ENCODE data around the gene RXRA. TPM values are rescaled to one million over a fixed set of nuclear protein-coding genes. Genes with fewer than 3 reads are reported as not detected.
A peak's percentile ranks its signal among the peaks of the same experiment; 100 is the strongest.

RXRA gene
- total and polyA plus RNA-seq, 4 experiments from 2014 or later = 1.0 to 11.9 (median 6.4) TPM

GRCh38 chr9:134331186-134332025 is 5.2 kb downstream of the RXRA start:
- peak in 1 of 5 donors; percentile 22 for DNase-seq
- no peak overlapping the region for H3K27ac ChIP-seq (ENCODE audit: low read depth, low read length)
- intact Hi-C loops (cut with micrococcal nuclease) = no loop called here
- Mint-ChIP-seq H3K27me3 (no peaks in the 10 kb centered on the region), H3K27ac (no peak overlapping the region), H3K4me1 (peaks cover 0 to 25% (median 7%) of the 10 kb centered on the region in 4 donors), H3K9me3 (no peaks in the 10 kb centered on the region), H3K36me3 (no peaks in the 10 kb centered on the region), H3K4me3 (no peak overlapping the region)
- ChIA-PET POLR2A (ENCODE audit: partially characterized antibody) (no interaction called here), CTCF (ENCODE audit: partially characterized antibody) (no interaction called here)
- H3K27me3 ChIP-seq (ENCODE audit: insufficient read depth, low read length) = no peaks in the 10 kb centered on the region
- H3K9me3 ChIP-seq (ENCODE audit: control insufficient read depth in 1 of 2, low read length in 2 of 2) = no peaks in the 10 kb centered on the region
- no peaks in the 10 kb centered on the region for H3K36me3 ChIP-seq (ENCODE audit: insufficient read depth, low read length)
- peaks cover 13% of the 10 kb centered on the region for H3K4me1 ChIP-seq (ENCODE audit: insufficient read depth, low read length)
- no peak overlapping the region for H3K4me3 ChIP-seq (ENCODE audit: low read length in 2 of 2)

- intact Hi-C loops (cut with micrococcal nuclease) = no loop called here
- Histone ChIP-seq H3K9me3 (ENCODE audit: control insufficient read depth in 1 of 2, low read length in 2 of 2) (no peaks in the 10 kb centered on the region), H3K36me3 (ENCODE audit: insufficient read depth, low read length) (no peaks in the 10 kb centered on the region), H3K4me1 (ENCODE audit: insufficient read depth, low read length) (peaks cover 10% of the 10 kb centered on the region), H3K4me3 (ENCODE audit: low read length in 2 of 2) (no peak overlapping the region), H3K27ac (ENCODE audit: low read depth, low read length) (no peak overlapping the region), H3K27me3 (ENCODE audit: insufficient read depth, low read length) (no peaks in the 10 kb centered on the region)
- Mint-ChIP-seq H3K4me3 (no peak overlapping the region), H3K9me3 (no peaks in the 10 kb centered on the region), H3K27ac (no peak overlapping the region), H3K36me3 (no peaks in the 10 kb centered on the region), H3K4me1 (peaks cover 0 to 23% (median 10%) of the 10 kb centered on the region in 4 donors), H3K27me3 (no peaks in the 10 kb centered on the region)
- DNase-seq = peak in 1 of 5 donors; percentile 18
- CTCF ChIA-PET (ENCODE audit: partially characterized antibody) = no interaction called here
- POLR2A ChIA-PET (ENCODE audit: partially characterized antibody) = no interaction called here
These were observed 6.0 kb downstream of the RXRA start for GRCh38 chr9:134332266-134332665.

GRCh38 chr9:134332841-134333233 is 6.6 kb downstream of the RXRA start:
- intact Hi-C loops (cut with micrococcal nuclease) = no loop called here
- no peak overlapping the region for H3K27ac Mint-ChIP-seq
- H3K4me3 Mint-ChIP-seq = no peak overlapping the region
- Histone ChIP-seq H3K4me3 (ENCODE audit: low read length in 2 of 2) (no peak overlapping the region), H3K4me1 (ENCODE audit: insufficient read depth, low read length) (peaks cover 4% of the 10 kb centered on the region), H3K27me3 (ENCODE audit: insufficient read depth, low read length) (no peaks in the 10 kb centered on the region), H3K36me3 (ENCODE audit: insufficient read depth, low read length) (no peaks in the 10 kb centered on the region), H3K9me3 (ENCODE audit: control insufficient read depth in 1 of 2, low read length in 2 of 2) (no peaks in the 10 kb centered on the region), H3K27ac (ENCODE audit: low read depth, low read length) (no peak overlapping the region)
- no peaks in the 10 kb centered on the region for H3K9me3 Mint-ChIP-seq
- peaks cover 0 to 22% (median 12%) of the 10 kb centered on the region in 4 donors for H3K4me1 Mint-ChIP-seq
- peak in 1 of 5 donors; percentile 27 for DNase-seq
- POLR2A ChIA-PET (ENCODE audit: partially characterized antibody) = no interaction called here
- CTCF ChIA-PET (ENCODE audit: partially characterized antibody) = no interaction called here
- no peaks in the 10 kb centered on the region for H3K36me3 Mint-ChIP-seq
- no peaks in the 10 kb centered on the region for H3K27me3 Mint-ChIP-seq

- ChIA-PET CTCF (ENCODE audit: partially characterized antibody) (no interaction called here), POLR2A (ENCODE audit: partially characterized antibody) (no interaction called here)
- Histone ChIP-seq H3K36me3 (ENCODE audit: insufficient read depth, low read length) (no peaks in the 10 kb centered on the region), H3K27ac (ENCODE audit: low read depth, low read length) (no peak overlapping the region), H3K4me3 (ENCODE audit: low read length in 2 of 2) (no peak overlapping the region), H3K27me3 (ENCODE audit: insufficient read depth, low read length) (no peaks in the 10 kb centered on the region), H3K4me1 (ENCODE audit: insufficient read depth, low read length) (no peaks in the 10 kb centered on the region), H3K9me3 (ENCODE audit: control insufficient read depth in 1 of 2, low read length in 2 of 2) (no peaks in the 10 kb centered on the region)
- Mint-ChIP-seq H3K27ac (no peak overlapping the region), H3K36me3 (no peaks in the 10 kb centered on the region), H3K9me3 (no peaks in the 10 kb centered on the region), H3K4me3 (no peak overlapping the region), H3K27me3 (no peaks in the 10 kb centered on the region), H3K4me1 (peaks cover 0 to 21% (median 11%) of the 10 kb centered on the region in 4 donors)
- peak in 1 of 5 donors; percentile 7 for DNase-seq
- intact Hi-C loops (cut with micrococcal nuclease) = no loop called here
These were observed 7.1 kb downstream of the RXRA start for GRCh38 chr9:134333234-134333873.

GRCh38 chr9:134333874-134334581 is 7.8 kb downstream of the RXRA start:
- peak in 1 of 5 donors; percentile 16 for DNase-seq
- H3K9me3 ChIP-seq (ENCODE audit: control insufficient read depth in 1 of 2, low read length in 2 of 2) = no peaks in the 10 kb centered on the region
- POLR2A ChIA-PET (ENCODE audit: partially characterized antibody) = no interaction called here
- no peaks in the 10 kb centered on the region for H3K4me1 ChIP-seq (ENCODE audit: insufficient read depth, low read length)
- H3K27ac ChIP-seq (ENCODE audit: low read depth, low read length) = no peak overlapping the region
- H3K4me3 Mint-ChIP-seq = no peak overlapping the region
- intact Hi-C loops (cut with micrococcal nuclease) = no loop called here
- H3K36me3 Mint-ChIP-seq = no peaks in the 10 kb centered on the region
- H3K4me3 ChIP-seq (ENCODE audit: low read length in 2 of 2) = no peak overlapping the region
- no peaks in the 10 kb centered on the region for H3K27me3 ChIP-seq (ENCODE audit: insufficient read depth, low read length)
- H3K36me3 ChIP-seq (ENCODE audit: insufficient read depth, low read length) = no peaks in the 10 kb centered on the region
- no peak overlapping the region for H3K27ac Mint-ChIP-seq
- CTCF ChIA-PET (ENCODE audit: partially characterized antibody) = no interaction called here
- H3K9me3 Mint-ChIP-seq = no peaks in the 10 kb centered on the region
- no peaks in the 10 kb centered on the region for H3K27me3 Mint-ChIP-seq
- peaks cover 0 to 21% (median 11%) of the 10 kb centered on the region in 4 donors for H3K4me1 Mint-ChIP-seq

- Mint-ChIP-seq H3K4me1 (peaks cover 0 to 19% (median 8%) of the 10 kb centered on the region in 4 donors), H3K36me3 (no peaks in the 10 kb centered on the region), H3K27me3 (no peaks in the 10 kb centered on the region), H3K9me3 (no peaks in the 10 kb centered on the region), H3K27ac (peak overlapping the region in 1 of 7 donors; percentile 82), H3K4me3 (no peak overlapping the region)
- no peaks in the 10 kb centered on the region for H3K36me3 ChIP-seq (ENCODE audit: insufficient read depth, low read length)
- H3K27ac ChIP-seq (ENCODE audit: low read depth, low read length) = no peak overlapping the region
- ChIA-PET POLR2A (ENCODE audit: partially characterized antibody) (no interaction called here), CTCF (ENCODE audit: partially characterized antibody) (no interaction called here)
- no peak overlapping the region for H3K4me3 ChIP-seq (ENCODE audit: low read length in 2 of 2)
- H3K27me3 ChIP-seq (ENCODE audit: insufficient read depth, low read length) = no peaks in the 10 kb centered on the region
- intact Hi-C loops (cut with micrococcal nuclease) = no loop called here
- H3K9me3 ChIP-seq (ENCODE audit: control insufficient read depth in 1 of 2, low read length in 2 of 2) = no peaks in the 10 kb centered on the region
- H3K4me1 ChIP-seq (ENCODE audit: insufficient read depth, low read length) = no peaks in the 10 kb centered on the region
- DNase-seq = no peak
These were observed 8.8 kb downstream of the RXRA start for GRCh38 chr9:134335061-134335460.

GRCh38 chr9:134335486-134336220 is 9.4 kb downstream of the RXRA start:
- DNase-seq = peak in 1 of 5 donors; percentile 30
- POLR2A ChIA-PET (ENCODE audit: partially characterized antibody) = no interaction called here
- no peak overlapping the region for H3K27ac Mint-ChIP-seq

More at GRCh38 chr9:134335486-134336220, 9.4 kb downstream of the RXRA start:
- Mint-ChIP-seq H3K36me3 (no peaks in the 10 kb centered on the region), H3K4me3 (no peak overlapping the region), H3K9me3 (no peaks in the 10 kb centered on the region), H3K4me1 (peaks cover 0 to 13% (median 6%) of the 10 kb centered on the region in 4 donors), H3K27me3 (no peaks in the 10 kb centered on the region)
- Histone ChIP-seq H3K4me3 (ENCODE audit: low read length in 2 of 2) (no peak overlapping the region), H3K9me3 (ENCODE audit: control insufficient read depth in 1 of 2, low read length in 2 of 2) (no peaks in the 10 kb centered on the region), H3K27me3 (ENCODE audit: insufficient read depth, low read length) (no peaks in the 10 kb centered on the region), H3K36me3 (ENCODE audit: insufficient read depth, low read length) (no peaks in the 10 kb centered on the region), H3K27ac (ENCODE audit: low read depth, low read length) (no peak overlapping the region), H3K4me1 (ENCODE audit: insufficient read depth, low read length) (no peaks in the 10 kb centered on the region)
- intact Hi-C loops (cut with micrococcal nuclease) = no loop called here
- CTCF ChIA-PET (ENCODE audit: partially characterized antibody) = no interaction called here
